Stromal cell of bone marrow (primary cell): Measurements from ENCODE around the gene NGB.

Experiments
- DNase-seq: peaks from one replicate; pipeline ENCODE4 v3.0.0-alpha.2; 2012; ENCODE audit warnings: low read depth

Gene NGB

DNA sequence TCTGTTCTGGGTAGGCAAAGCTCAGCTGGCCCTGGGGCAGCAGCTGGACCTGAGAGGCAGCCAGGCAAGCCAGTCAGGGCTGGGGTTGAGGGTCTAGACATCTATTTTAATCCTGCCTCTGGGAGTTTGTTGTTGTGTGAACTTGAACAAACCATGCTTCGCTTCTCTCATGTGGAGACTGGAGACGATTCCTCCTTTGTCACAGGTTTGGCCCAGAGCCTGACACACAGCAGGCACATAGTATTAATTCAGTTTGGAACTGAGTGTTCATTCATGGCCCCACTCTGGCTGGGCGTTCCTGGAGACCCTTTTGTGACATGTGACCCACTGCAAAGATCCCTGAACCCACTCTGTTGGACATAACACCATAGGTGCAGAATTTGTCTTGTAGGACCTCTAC is 39.3 kb downstream of the NGB start:
- no peak for DNase-seq

DNA sequence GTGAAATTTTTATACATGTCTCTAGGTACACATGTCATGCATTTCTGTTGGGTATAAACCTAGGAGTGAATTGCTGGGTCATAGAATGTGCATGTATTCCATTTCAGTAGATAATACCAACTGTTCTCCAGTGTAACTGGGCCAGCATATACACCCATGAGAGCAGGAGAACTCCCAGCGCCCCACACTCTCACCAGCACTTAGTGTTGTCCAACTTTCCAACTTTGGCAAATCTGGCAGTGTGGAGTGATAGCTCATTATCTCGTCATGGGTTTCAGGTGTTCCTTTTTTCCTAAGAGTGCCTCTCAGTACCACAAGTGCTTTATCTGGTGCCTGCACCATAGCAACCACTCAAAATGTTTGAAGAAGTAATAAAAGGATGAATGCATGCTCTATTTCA is 40.1 kb downstream of the NGB start:
- no peak for DNase-seq

DNA sequence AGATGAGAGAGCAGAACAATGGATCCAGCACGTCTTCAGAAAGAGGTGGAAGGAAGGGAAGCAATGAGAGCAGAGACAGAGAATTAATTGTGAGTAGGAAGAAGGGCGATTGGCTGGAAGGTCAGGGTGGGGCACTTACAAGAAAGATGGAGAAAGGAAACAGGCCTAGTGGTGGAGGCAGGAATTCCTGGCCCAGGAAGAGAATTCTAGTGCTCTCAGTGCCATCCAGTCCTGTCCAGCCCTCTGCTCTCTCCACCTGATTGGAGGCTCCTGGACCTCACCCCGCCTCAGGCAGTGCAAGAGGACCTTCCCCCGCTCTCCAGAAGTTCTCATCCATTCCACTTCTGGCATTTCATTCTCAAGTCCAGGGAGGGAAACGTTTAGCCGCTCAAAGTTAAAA is 43.0 kb downstream of the NGB start:
- DNase-seq = no peak

DNA sequence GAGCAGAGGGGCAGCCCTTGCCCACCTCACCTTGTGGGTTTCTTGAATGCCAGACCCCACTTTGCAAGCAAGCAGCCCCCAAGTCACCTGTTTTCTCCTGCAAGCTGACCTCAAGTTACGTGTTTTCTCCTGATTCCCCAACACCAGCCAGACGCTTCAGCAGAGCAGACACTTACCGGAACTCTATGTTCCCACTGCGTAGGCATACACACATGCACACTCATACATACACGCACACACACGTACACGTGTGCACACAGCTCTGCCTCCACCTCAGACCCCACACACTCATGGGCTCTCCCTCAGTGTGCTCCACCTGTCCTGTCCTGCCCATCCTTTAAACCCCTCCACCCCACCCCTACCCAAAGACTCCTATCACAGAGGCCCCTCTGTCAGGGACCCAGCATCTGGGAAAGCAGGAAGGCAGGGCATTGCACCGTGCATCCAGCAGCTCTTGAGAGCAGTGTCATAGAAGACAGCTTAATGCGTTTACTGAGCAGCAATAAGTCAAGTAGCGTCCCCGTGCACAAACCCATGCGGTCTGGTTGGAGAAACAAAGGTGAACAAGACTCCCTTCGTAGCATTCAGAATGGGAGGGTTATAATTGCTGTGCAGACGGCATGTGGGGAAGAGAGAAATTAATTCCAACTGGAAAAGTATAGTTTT is 45.0 kb downstream of the NGB start:
- no peak for DNase-seq

DNA sequence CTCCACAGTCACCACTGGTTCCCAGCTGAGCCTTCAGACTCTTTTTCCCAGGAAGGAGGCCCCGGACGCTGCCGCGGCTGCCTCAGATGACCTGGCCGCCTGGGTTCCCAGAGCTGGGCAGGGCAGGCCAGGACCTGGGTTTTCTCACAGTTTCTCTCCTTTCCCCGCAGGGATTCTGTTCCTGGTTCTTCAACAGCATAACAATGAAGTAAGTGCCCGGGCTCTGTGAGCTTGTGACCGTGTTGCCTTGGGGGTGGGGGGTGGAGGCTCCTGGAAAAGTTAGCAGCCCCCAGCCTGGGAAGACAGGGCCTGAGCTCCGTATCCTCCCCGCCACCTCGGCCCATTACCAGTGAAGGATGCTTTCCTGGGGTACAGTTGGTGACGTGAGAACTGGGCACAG is 45.8 kb downstream of the NGB start:
- no peak for DNase-seq

DNA sequence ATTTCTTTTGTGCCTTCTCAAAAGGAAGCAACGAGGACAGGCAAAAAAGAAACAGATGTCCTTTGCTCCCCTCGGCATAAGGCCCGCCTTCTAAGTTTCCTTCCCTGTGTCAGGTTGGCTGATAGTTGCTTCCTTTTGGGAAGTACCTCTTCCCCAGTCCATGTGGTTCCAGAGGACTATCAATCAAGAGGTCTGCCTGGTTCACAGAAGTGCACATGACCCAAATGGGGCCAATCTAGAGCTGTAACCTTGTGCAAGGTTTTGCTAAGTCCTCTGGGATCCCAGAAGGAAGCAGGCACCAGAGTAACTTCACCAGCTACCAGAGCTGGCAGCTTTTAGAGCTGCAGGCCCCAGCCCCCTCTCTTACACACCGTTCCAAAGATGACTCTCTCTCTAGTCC is 46.8 kb downstream of the NGB start:
- DNase-seq = no peak

DNA sequence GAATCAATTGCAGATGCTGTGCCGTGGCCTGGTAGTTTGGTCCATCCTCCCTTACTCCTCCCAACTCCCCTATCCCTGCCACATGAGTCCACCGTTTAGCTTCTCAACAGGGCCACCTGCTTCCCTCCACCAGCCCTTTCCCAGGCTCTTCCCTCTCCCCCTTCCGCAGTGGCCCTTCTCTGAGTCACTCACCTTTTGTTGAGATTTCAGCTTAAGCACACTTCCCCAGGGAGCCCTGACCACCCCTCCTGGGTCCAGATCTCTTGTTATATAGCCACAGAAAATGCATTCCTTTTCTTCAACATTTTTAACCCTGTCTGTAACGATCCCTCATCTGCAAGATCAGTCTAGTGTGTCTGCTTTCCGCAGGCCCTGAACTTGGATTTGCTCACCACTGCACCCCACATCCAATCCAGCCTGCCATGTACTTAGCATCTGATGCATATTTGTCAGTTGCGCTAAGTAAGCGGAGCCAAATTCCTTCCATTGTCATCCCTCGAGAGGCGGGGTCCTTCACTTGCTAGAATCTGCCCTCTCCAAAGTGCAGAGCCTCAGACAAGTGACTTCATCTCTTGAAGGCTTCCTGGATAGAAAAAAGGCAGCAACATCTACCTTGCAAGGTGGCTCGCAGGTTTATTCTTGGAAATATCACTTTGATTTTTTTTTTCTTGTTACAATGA is 48.3 kb downstream of the NGB start:
- DNase-seq = no peak

DNA sequence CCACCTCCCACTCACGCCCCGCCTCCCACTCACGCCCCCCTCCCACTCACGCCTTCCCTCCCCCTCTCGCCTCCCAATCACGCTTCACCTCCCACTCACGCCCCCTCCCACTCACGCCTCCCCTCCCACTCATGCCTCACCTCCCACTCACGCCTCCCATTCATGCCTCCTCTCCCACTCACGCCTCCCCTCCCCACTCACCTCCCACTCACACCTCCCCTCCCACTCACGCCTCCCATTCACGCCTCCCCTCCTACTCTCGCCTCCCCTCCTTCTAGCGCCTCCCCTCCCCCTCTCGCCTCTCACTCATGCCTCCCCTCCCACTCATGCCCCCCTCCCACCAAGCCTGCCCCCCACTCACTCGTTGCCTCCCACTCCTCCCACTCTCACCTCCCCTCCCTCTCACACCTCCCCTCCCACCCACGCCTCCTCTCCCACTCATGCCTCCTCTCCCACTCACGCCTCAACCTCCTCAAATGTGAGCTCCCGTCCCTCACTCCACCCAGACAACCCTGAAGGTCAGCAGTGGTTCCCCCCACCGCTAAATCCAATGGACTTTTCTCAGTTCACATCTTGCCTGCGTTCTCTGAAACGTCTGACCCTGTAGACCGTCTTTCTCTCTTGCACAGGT is 49.6 kb downstream of the NGB start:
- DNase-seq = no peak

DNA sequence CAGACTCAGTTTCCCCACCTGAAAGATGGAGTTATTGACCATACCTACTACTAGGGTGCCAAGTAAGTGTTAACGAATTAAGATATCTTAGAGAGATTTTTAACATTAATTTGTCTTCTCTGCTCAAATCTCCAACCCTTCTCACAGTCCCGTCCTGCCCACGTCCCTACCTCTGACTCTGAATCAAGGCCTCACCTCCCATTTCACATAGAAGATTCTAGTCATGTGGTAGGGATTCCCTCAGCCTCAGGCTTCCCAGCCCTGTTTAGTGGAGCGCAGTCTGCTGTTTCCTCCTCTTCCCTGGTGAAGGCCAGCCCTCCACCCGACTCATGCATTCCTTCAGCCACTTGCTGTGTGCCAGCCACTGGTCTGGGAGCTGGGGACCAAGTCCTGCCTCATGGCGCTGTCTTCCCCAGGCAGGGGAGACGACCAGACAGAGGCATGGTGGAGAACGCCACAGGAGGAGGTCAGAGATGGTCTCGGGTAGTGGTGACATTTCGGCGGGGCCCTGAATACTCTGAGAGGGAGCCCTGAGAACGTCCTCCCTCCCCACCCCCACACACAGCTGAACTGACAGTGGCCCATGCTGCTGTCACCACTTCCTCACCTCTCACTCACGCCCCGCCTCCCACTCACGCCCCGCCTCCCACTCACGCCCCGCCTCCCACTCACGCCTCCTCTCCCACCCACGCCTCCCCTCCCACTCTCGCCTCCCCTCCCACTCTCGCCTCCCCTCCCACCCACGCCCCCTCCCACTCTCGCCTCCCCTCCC is 50.6 kb downstream of the NGB start:
- no peak for DNase-seq

DNA sequence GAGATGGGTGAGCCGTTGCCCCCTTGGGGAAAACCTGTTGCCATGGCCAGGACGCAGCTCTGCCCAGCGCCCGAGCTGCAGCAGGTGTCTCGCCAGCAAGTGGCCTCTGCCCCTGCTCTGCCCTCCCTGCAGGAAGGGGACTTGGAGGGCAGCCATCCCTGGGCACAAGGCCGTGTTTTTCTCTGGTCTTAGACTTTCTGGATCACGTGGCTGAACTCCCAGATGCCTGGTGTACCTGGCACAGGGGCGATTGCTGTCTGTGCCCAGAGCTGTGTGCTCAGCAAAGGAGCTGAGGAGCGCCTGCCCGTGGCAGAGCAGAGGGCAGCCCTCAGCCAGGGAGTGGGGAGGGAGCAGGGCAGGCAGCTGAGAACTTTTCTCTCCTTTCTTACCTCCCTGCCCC is 51.4 kb downstream of the NGB start:
- no peak for DNase-seq

DNA sequence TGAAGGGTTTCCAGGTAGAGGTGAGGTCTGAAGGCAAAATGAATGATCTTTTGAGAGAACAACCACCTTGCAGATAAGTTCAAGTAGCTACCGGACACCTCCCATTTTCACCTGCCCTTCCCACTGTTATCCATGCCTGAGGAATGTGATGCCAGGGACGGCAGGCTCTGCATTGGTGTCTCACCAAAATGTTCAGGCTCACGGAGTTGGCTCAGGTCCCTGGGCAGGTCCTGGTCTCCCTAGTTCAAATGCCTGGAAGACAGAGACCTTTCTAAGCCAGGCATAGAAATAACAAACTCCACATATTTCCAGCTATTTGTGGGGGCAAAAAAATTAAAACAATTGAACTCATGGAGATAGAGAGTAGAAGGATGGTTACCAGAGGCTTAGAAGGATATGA is 53.5 kb downstream of the NGB start:
- DNase-seq = no peak
